DOHH2 (cell line): ENCODE results near the gene TMEM53.

Experiments used
- CTCF ChIP-seq: fragments of 200-600 bp; sonication (generic); IDR thresholded peaks from one replicate; pipeline ENCODE4 v1.5.1; 2014; ENCODE audit warnings: antibody characterized with exemption, mild to moderate bottlenecking, low read depth, low read length; ENCODE audit not compliant: poor library complexity, severe bottlenecking
- EZH2phosphoT487 ChIP-seq: fragments of 200-600 bp; sonication (generic); IDR thresholded peaks from 2 replicates; pipeline ENCODE4 v1.6.1; 2017; ENCODE audit warnings: borderline replicate concordance, mild to moderate bottlenecking, antibody characterized with exemption, low read length, moderate library complexity, mixed read lengths

GRCh38 chr1:44616284-44616990 lies 57.8 kb downstream of the TMEM53 start:
- TF ChIP-seq CTCF = no peak
- TF ChIP-seq EZH2phosphoT487 = no peak
